Activated CD4-positive, CD25-positive, alpha-beta regulatory T cell (primary cell): ENCODE data around the gene TERT.
"Not testable (repeated sequence)": the region's sequence is repeated elsewhere in the genome, so short reads cannot be mapped to it uniquely, and the experiment has no call there.

Source experiments
- DNase-seq, 4 experiments: peaks; one replicate each; lab custom pipeline; 2025; lab: John Stamatoyannopoulos, UW

TERT gene

DNA sequence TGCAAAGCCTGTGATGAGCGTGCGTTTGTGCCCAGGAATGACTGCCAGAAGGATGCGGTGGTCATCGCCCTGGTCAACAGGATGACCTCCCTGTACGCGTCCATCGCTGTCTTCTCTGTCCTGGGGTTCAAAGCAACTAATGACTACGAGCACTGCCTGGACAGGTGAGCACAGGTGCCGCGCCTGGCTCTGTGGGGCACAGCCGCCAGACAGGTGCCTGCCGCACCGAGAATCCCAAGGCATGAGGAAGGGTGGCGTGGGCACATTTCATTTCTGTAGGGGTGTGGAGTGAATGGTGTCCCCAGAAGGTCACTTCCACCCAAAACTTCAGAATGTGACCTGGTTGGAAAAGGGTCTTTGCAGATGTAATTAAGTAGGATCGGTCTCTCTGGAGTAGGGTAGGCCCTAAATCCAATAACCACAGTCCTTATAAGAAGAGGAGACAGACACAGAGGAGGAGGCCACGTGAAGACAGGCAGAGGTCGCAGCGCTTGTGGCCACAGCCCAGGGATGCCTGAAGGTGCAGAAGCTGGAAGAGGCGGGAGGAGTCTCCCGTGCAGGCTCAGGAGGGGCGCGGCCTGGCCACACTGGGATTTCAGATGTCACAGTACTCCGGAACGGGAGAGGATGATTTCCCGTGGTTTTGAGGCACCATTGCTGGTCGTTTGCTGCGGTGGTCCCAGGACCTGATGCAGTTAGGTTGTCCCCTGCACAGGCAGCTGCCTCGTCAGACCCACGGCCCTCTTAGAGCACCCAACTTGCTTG lies 54.2 kb downstream of the TERT start:
- no peak for DNase-seq

DNA sequence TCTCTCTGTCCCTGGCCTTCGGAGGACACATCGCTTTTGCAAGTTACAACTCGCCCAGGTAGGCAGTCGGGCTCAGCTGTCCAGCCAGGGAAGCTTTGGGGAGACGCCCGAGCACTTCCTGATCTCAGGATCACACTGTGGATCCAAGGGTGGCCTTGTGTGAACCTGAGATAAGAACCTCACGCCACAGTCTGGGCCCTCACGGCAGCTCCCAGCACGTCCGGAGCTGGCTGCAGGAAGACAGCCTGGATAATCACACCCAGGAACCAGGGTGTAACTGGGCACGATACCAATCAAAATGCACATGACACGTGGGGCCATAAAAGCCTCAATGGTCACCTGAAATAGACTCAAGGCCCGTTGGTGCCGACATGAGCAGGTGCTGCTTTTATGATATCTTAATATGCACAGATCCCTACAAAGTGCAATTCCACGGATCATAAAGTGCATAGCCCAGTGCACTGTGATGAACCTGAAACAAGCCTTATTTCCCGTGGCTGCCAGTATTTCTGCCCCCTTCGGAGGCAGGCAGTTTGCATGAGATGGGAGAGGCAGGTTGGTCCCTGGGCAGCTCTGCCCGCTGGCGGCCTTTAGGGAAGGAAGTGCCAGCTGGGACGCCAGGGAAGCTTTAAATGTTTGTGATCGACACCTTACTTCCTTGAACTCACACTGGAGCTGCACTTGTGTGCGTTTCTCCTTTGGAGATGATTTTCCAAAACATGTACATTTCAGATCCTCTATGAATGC lies 55.2 kb downstream of the TERT start:
- DNase-seq: no peak

DNA sequence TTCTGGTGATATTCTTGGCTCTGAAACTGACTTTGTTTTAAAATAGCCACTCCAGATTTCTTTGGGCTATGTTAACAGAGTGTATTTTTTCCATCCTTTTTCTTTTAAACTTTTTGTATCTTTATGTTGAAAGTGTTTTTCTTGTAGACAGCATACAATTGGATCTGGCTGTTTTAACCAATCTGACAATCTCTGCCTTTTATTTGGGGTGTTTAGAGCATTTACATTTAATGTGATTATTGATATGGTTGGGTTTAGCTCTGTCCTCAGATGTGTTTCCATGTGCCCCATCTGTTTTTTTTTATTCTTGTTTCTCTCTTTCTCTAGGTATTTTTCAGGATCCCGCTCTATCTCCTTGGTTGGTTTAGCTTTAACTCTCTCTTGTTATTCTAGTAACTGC lies 59.0 kb downstream of the TERT start:
- no peak for DNase-seq

DNA sequence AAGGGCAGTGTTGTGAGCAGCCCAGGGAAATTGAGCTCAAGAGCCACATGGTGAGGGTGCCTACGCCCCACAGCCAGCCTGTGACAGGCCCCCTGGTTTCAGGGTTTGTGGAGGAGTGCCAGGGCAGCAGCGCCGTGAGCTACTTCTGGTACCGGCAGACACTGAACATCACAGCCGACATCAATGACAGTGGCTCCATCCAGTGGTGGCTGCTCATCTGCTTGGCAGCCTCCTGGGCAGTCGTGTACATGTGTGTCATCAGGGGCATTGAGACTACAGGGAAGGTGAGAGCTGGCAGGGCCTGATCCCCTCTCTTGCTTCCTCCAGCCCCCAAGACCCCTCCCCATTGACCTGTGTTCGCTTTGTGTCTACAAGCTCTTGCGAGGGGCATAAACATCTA lies 59.5 kb downstream of the TERT start:
- no peak for DNase-seq

DNA sequence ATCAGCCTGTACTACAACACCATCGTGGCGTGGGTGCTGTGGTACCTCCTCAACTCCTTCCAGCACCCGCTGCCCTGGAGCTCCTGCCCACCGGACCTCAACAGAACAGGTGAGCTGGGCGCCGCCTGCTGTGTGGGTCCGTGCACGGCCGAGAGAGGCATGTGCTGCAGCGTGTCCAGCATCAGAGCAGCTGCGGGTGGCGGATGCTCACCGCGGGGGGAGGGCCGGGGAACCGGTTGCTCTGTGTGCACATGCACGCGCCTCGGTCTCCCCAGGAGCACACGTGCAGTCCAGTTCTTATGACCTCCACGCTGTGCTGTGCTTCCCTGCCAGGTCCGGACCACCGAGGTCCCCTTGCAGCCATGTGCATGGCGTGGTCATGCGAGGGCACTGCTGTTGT lies 62.1 kb downstream of the TERT start:
- no peak for DNase-seq

DNA sequence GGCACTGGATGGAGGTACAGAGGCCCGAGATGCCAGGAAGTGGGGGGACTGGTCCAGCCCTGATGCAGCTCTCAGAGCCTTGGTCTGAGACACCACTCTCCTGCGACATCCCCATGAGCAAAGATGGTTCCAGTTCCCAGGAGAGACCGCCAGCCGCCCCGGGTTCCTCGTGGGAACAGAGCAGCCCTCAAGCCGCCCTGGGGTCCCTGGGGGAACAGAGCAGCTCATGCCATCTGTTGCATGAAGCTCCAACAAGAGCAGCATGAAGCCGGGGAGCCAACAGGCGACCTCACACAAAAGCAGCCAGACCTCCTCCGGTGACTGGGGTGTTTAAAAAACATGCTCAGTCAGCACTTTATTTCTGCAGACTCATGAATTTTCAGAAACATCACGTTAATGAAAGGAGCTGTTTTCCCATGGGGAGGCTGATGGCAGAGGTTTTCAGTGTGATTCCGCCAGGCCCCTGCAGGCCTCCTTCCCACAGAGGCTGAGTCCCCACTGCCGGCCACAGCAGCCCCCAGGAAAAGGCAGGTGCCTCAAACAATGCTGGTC lies 63.4 kb downstream of the TERT start:
- no peak for DNase-seq

DNA sequence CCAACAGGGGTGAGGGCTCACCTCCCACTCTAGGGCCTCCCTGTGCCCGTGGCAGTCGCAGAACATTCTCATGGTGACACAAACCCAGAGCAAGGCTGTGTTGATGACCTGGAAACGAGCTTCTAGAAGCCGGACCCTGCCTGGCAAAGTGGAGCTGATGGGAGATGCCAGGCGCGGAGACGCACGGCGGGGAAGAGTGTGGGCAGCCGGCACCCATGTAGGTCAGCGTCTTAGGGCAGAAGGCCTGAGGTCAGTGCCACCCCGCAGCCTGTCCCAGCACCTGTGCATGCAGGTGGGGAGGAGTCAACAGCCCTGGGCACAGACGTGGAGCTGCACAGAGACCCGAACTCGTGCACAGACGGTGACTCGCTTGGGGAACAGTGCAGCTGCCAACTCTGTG lies 64.3 kb downstream of the TERT start:
- no peak for DNase-seq

DNA sequence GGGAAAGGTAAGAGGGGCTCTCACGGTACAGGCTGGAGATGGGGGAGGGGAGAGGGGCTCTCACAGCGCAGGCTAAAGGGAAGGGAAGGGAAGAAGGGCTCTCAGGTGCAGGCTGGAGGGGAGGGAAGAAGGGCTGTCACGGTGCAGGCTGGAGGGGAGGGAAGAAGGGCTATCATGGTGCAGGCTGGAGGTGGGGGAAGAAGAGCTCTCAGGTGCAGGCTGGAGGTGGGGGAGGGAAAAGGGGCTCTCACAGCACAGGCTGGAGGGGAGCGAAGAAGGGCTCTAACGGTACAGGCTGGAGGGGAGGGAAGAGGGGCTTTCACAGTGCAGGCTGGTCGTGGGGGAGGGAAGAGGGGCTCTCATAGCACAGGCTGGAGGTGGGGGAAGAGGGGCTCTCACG lies 65.0 kb downstream of the TERT start:
- DNase-seq: no peak

DNA sequence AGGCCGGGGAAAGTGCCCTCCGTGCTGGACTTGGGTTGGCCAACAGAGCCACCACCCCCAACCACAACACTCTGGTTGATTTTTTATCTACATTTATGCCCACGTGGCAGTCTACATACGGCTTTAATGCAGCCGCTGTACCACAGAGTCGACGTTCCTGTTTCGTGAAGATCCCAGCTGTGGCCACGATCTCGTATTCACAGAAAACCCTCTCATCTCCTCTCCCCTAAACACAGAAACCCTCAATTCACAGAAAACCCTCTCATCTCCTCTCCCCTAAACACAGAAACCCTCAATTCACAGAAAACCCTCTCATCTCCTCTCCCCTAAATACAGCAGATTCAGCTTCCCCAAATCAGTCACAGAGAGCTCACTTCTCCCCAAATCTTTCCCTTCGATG lies 65.8 kb downstream of the TERT start:
- not testable (repeated sequence) for DNase-seq

DNA sequence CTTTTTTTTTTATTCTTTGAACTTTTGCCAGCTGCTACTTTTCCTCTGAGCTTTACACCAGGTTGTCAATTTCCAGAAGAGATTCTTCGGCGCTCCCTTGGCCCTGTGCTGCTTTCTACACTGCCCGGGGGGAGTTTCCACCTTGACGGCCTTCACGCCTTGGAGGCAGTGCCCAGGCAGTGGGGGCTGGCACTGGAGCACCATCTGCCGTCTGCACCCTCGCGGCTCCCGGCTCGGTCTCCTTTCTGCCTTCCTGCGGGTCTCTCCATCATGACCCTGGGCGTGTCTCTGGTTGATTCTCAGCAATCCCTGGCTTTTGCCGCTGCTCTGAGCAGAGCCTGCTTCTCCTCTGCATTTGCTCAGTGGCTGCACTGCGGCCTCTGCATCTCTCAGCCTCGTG lies 66.7 kb downstream of the TERT start:
- DNase-seq: no peak

DNA sequence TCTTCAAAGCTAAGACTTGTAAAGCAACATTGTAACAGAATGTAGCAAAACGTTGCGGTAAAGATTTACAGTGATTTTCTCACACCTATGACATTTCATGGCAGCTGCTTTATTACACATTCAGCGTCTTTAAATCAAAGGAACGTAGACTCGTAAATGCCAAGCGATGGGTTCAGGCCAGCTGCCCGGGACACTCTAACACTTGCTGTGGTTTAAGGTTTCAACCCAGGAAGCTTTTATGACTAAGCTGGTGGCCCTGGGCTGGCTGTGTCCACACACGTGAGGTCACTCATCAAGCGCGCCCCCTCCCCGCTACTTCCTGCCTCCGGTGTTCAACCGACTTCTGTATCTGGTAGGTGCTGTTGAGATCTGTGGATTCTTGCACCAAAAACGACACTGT lies 67.2 kb downstream of the TERT start:
- DNase-seq: no peak

DNA sequence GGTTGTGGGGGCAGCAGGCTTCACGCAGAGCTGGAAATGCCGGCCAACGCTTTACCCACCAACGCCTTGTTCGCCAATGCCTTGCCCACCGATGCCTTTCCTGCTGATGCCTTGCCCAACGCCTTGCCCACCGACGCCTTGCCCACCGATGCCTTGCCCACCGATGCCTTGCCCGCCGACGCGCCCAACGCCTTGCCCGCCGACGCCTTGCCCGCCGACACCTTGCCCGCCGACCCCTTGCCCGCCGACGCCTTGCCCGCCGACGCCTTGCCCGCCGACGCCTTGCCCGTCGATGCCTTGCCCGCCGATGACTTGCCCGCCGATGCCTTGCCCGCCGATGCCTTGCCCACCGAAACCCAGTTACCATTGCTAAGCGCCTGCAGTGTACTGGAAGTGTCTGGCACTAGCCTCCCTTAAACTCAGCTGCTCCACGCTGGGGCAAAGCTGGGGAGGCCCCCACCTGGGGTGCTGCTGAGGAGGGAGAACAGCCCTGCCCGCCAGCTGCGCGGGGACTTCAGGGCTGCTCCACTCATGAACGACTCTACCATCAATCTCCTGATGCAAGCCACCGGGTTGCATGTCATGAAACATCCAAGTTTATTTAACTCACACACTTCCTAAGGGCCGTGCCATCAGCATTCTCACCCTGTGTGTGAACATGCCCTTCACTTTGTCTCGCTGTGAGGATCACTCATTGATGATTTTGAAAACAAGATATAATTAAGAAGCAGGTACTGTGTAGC lies 67.9 kb downstream of the TERT start:
- no peak for DNase-seq

DNA sequence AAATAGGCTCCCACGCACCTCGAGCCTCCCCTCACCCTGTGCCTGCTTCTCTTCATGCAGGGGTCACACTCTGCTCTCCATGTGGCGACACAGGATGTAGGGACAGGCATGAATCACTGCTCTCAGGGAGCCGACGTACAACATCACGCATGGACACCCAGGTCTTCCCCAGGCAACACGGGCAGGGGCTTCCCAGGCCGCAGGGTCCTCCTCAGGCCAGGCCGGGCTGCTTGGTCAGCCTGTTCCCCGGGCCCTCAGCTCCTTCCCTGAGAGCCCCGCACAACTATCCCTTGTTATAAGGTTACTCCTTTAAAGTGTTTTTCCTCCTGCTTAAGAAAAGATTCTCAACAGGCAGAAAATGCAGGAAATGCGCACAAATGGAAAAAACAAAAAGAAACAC lies 68.6 kb downstream of the TERT start:
- no peak for DNase-seq

DNA sequence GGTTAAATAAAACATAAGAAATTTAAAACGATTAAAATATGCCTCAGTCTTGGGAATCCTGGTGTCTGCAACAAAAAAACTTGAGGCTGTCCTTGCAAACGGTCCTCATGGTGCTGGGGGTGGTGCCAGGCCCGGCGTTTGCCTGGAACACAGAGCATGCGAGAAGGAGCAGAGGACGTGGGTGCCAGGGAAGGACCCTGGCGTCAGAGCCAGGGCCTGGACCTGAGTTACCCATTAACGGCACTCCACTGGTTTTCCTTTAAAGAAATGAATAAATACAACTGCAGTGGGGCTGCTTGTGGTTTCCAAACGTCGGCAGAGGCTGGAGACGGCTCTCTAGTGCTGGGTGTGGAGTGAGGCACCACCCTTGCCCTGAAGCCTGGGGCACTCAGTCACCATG lies 69.8 kb downstream of the TERT start, which contains the start of gene SLC6A18:
Gene SLC6A18 (plus strand): TSS at position 301 of the 400 bp plus-strand sequence. CDS start 97 bp downstream, at position 398.
- DNase-seq: no peak

DNA sequence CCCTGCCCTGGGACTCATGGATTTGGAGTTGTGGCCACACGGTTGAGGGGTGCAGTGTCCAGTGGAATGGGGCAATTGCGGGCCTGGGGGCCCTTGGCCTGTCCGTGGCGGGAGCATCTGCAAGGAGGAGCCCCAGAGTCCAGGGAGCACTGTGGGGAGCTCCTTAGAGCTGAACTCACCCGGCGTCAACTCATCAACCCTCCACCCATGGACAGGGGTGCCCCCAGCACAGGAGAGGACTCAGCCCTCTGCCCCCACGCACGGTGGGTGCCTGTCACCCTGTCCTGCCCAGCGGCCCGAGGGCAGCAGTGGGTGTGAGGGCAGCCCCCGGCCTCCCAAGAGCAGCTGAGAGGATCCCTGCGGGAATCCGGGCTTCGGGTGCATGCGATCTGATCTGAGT lies 70.2 kb downstream of the TERT start:
- DNase-seq: no peak

DNA sequence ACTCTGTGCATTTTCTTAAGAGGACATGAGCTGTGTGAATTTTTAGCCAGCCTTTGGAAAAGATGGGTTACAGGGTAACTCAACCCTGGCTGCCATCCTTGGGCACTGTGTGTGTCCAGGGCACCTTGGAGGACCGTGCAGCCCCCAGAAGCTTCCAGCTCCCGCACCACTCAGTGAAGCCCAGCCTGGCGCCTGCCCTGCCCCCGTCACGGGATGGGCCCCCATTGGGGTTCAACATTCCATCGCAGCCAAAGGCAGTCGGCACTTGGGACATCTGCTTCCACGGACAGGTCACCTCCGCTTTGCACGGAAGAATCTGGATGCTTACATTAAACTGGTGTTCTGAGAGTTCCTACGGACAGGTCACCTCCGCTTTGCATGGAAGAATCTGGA lies 71.6 kb downstream of the TERT start:
- no peak for DNase-seq

DNA sequence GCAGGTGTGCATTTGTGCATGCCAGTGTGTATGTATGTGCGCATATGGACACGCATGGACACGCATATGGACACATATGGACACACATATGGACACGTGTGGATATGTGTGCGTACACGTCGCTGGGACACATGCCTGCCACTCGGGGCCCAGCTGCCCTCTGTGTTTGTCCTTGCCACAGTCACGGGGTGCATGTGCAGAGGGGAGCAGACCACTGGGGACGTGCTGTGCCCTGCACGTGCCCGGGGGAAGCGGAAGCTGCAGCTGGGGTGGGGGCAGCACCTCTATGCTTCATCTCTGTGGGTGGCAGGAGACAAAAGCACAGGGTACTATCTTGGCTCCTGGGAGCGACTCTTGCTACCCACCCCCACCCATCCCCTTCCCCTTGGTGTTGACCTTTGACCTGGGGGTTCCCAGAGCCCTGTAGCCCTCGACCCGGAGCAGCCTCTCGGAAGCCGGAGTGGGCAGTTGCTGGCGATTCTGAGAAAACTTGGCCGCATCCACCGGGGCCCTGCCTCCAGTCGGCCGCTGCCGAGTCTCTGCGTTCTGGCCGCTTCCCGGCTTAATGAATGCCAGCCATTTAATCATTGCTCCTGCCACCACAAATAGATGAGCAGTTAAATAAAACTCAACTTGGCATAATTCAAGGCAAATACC lies 72.1 kb downstream of the TERT start:
- no peak for DNase-seq

DNA sequence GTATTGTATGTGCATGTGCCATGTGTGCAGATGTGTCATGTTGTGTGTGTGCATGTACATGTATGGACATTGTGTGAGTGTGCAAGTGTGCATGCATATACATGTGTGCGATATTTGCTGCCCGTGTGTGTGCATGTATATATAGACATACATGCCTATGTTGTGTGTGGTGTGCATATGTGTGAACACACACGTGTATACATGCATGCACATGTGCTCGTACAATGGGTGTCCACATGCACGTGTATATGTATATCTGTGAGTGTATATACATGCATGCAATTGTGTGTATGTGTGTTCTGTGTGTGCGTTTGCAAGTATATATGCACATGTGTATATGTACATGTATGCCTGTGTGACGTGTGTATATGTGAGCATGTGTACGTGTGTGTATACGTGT lies 72.7 kb downstream of the TERT start:
- no peak for DNase-seq

DNA sequence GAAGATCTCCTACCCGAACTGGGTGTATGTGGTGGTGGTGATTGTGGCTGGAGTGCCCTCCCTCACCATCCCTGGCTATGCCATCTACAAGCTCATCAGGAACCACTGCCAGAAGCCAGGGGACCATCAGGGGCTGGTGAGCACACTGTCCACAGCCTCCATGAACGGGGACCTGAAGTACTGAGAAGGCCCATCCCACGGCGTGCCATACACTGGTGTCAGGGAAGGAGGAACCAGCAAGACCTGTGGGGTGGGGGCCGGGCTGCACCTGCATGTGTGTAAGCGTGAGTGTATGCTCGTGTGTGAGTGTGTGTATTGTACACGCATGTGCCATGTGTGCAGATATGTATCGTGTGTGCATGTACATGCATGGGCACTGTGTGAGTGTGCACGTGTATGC lies 73.1 kb downstream of the TERT start:
- no peak for DNase-seq

DNA sequence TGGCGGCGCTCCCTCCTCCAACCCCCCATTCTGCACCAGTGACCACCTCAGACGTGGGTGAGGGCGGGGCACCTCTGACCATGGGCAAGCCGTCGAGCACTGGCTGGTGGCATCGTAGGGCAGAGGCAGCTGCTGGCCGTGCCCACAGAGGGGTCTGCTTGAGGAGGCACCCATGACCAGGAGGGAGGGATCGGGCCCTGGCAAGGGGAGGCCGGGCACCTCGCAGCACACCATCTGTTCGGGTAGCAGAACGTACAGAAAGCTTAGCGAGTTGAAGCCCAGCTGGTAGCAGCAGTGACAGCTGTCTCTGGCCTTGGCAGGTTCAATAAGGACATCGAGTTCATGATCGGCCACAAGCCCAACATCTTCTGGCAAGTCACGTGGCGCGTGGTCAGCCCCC lies 74.0 kb downstream of the TERT start:
- DNase-seq: no peak

DNA sequence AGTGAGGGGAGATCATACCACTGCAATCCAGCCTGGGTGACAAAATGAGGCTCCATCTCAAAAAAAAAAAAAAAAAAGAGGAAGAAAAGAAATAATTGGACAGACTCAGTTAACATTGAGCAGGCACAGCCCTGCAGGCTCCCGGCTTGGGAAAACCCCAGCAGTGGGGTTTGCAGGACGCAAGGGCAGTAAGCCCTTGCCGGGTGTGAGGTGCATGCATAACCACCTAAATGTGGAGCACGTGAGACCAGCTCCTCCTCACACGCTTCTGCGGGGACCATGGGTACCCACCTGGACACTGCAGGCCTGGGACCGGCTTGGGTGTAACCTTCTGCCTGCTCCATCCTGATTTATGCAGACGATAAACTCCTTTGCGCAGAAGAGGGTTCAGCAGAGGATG lies 74.5 kb downstream of the TERT start:
- DNase-seq: no peak

DNA sequence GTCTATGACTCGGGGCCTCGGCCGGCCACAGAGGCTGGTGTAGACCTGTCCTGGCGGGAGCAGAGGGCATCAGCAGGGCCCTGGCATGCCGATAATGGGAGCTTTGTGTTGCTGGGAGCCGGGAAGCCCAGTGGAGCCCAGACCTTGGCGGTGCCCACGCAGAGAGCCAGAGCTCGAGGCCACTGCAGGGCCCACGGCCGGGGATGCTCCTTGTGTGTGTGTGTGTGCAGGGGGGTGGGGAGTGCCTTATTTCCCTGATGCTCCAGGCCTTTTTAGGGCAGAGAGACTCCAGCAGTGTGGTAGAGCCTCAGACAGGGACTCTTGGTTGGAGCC lies 75.1 kb downstream of the TERT start:
- DNase-seq: no peak
